ENCODE data around the gene DRD4. TPM values are rescaled to one million over a fixed set of nuclear protein-coding genes. Genes with fewer than 3 reads are reported as not detected.

The DRD4 gene
- total RNA-seq, 2 experiments from 2014 or later: 0.21 to 0.30 TPM

GRCh38 chr11:659532-660085 lies 22.5 kb downstream of the DRD4 start:
- DNase-seq: no peak
- ChIA-PET POLR2A (no interaction called here), CTCF (interaction anchor here (1.4 kb wide), 1 partner anchor 63 kb away, joined by 3 read pairs; no protein-coding TSS in a partner anchor)
- no peak overlapping the region for H3K27ac Mint-ChIP-seq
- no peaks in the 10 kb centered on the region for H3K27me3 Mint-ChIP-seq
- H3K4me1 Mint-ChIP-seq: no peaks in the 10 kb centered on the region
- no peak overlapping the region for H3K4me3 Mint-ChIP-seq
- H3K9me3 Mint-ChIP-seq: no peaks in the 10 kb centered on the region
- H3K36me3 Mint-ChIP-seq (ENCODE audit: low read depth): peaks cover 5% of the 10 kb centered on the region

GRCh38 chr11:660281-660680 lies 23.2 kb downstream of the DRD4 start:
- Mint-ChIP-seq H3K4me1 (no peaks in the 10 kb centered on the region), H3K4me3 (no peak overlapping the region), H3K27me3 (no peaks in the 10 kb centered on the region), H3K36me3 (ENCODE audit: low read depth) (peaks cover 5% of the 10 kb centered on the region), H3K9me3 (no peaks in the 10 kb centered on the region), H3K27ac (no peak overlapping the region)
- ChIA-PET CTCF (interaction anchor here (0.6 to 1.4 kb wide), 3 partner anchors 14 to 66 kb away, joined by 3 read pairs; no protein-coding TSS in a partner anchor), POLR2A (no interaction called here)
- no peak for DNase-seq

DNA sequence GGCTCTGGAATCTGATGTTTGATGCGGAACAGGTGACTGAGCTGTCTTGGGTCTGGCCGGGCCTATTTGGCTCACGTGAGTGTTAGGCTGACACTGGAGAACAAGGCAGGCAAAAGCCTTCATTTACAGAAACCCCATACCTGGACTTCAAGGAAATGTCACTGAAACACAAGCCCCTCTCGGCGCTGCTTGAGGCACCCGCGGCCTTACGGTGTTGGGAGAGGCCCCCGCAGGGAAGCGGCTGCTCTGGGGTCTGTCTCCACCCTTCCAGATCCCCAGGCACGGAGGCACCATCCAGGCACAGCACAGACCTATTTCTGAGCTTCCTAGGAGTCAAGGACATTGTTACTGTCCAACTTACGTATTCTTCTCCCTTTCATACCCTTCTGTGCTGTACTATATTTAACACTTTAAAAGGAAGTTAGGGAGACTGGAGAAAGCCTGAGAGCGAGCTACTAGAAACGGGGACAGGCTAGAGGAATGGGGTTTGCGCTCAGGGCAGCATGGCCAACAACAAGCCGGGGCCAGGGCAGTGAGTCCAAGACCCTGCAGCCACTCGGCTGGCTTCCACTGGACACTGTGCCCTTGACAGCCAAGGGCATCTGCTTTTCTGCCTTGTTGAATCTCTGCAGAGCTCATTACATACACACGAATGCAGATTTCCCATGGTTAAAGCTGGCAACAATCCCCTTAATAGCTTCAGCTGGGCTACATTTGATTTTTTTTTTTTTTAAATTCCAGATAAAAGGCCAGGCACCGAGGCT lies 23.8 kb downstream of the DRD4 start:
- no peak for DNase-seq
- H3K9me3 Mint-ChIP-seq: no peaks in the 10 kb centered on the region
- no peak overlapping the region for H3K27ac Mint-ChIP-seq
- H3K4me1 Mint-ChIP-seq: no peaks in the 10 kb centered on the region
- ChIA-PET POLR2A (interaction anchor here (0.6 kb wide), 1 partner anchor 9 kb away, joined by 4 read pairs; no protein-coding TSS in a partner anchor), CTCF (interaction anchor here (0.6 to 1.4 kb wide), 3 partner anchors 14 to 65 kb away, joined by 3 read pairs; no protein-coding TSS in a partner anchor)
- peaks cover 5% of the 10 kb centered on the region for H3K36me3 Mint-ChIP-seq (ENCODE audit: low read depth)
- H3K27me3 Mint-ChIP-seq: no peaks in the 10 kb centered on the region
- H3K4me3 Mint-ChIP-seq: no peak overlapping the region

- Mint-ChIP-seq H3K4me3 (no peak overlapping the region), H3K36me3 (ENCODE audit: low read depth) (peaks cover 5% of the 10 kb centered on the region), H3K4me1 (no peaks in the 10 kb centered on the region), H3K27me3 (no peaks in the 10 kb centered on the region), H3K9me3 (no peaks in the 10 kb centered on the region), H3K27ac (no peak overlapping the region)
- DNase-seq: peak; percentile 45
- CTCF ChIA-PET: interaction anchor here (0.7 to 0.9 kb wide), 3 partner anchors 54 to 61 kb away, joined by 3 to 5 read pairs (median 3); no protein-coding TSS in a partner anchor
- POLR2A ChIA-PET: no interaction called here
Observed at GRCh38 chr11:662689-663274, 25.7 kb downstream of the DRD4 start.

GRCh38 chr11:665062-665703 lies 28.1 kb downstream of the DRD4 start:
- DNase-seq: no peak
- no peak overlapping the region for H3K4me3 Mint-ChIP-seq
- no peaks in the 10 kb centered on the region for H3K9me3 Mint-ChIP-seq
- peaks cover 6% of the 10 kb centered on the region for H3K36me3 Mint-ChIP-seq (ENCODE audit: low read depth)
- no peak overlapping the region for H3K27ac Mint-ChIP-seq
- ChIA-PET CTCF (interaction anchor here (1.1 kb wide), 1 partner anchor 16 kb away, joined by 3 read pairs; no protein-coding TSS in a partner anchor), POLR2A (no interaction called here)
- no peaks in the 10 kb centered on the region for H3K27me3 Mint-ChIP-seq
- H3K4me1 Mint-ChIP-seq: no peaks in the 10 kb centered on the region

GRCh38 chr11:665704-666281 lies 28.7 kb downstream of the DRD4 start:
- Mint-ChIP-seq H3K9me3 (no peaks in the 10 kb centered on the region), H3K27me3 (no peaks in the 10 kb centered on the region), H3K27ac (no peak overlapping the region), H3K4me1 (no peaks in the 10 kb centered on the region), H3K36me3 (ENCODE audit: low read depth) (peaks cover 6% of the 10 kb centered on the region), H3K4me3 (no peak overlapping the region)
- no peak for DNase-seq
- ChIA-PET POLR2A (no interaction called here), CTCF (interaction anchor here (1.1 kb wide), 1 partner anchor 16 kb away, joined by 3 read pairs; no protein-coding TSS in a partner anchor)

- no peak overlapping the region for H3K27ac Mint-ChIP-seq
- H3K4me3 Mint-ChIP-seq: no peak overlapping the region
- CTCF ChIA-PET: interaction anchor here (0.6 to 2.2 kb wide), 6 partner anchors 9 to 55 kb away, joined by 3 to 7 read pairs (median 4); no protein-coding TSS in a partner anchor
- no peaks in the 10 kb centered on the region for H3K4me1 Mint-ChIP-seq
- H3K9me3 Mint-ChIP-seq: no peaks in the 10 kb centered on the region
- no peak for DNase-seq
- H3K27me3 Mint-ChIP-seq: no peaks in the 10 kb centered on the region
- POLR2A ChIA-PET: interaction anchor here (0.6 kb wide), 1 partner anchor 132 kb away, joined by 3 read pairs; no protein-coding TSS in a partner anchor
- H3K36me3 Mint-ChIP-seq (ENCODE audit: low read depth): peaks cover 22% of the 10 kb centered on the region
Observed at GRCh38 chr11:673866-674265, 36.8 kb downstream of the DRD4 start.

- H3K36me3 Mint-ChIP-seq (ENCODE audit: low read depth): peaks cover 22% of the 10 kb centered on the region
- no peak for DNase-seq
- POLR2A ChIA-PET: interaction anchor here (0.6 kb wide), 1 partner anchor 132 kb away, joined by 3 read pairs; no protein-coding TSS in a partner anchor
- H3K27ac Mint-ChIP-seq: no peak overlapping the region
- H3K9me3 Mint-ChIP-seq: no peaks in the 10 kb centered on the region
- CTCF ChIA-PET: interaction anchor here (0.6 to 2.2 kb wide), 7 partner anchors 9 to 283 kb away, joined by 3 to 7 read pairs (median 3); no protein-coding TSS in a partner anchor
- H3K4me3 Mint-ChIP-seq: no peak overlapping the region
- H3K4me1 Mint-ChIP-seq: no peaks in the 10 kb centered on the region
- no peaks in the 10 kb centered on the region for H3K27me3 Mint-ChIP-seq
Observed at GRCh38 chr11:674406-674805, 37.3 kb downstream of the DRD4 start.

DNA sequence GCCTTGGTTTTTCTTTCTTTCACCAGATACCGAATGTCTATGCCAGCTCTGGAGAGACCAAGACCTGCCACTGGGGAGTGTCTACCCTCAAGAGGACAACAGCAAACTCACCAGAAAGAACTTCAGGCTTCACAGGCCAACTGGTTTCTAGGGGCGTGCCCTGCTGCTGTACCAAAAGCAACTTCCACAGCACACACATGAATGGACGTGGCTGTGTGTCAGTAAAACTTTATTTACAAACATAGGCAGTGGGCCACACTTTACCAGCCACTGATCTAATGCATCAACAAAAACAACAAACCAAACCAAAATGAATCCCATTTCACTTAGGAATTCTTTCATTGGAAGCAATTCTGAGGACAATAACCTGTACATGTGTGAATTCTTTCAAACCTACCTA lies 41.2 kb downstream of the DRD4 start:
- CTCF ChIA-PET: no interaction called here
- no peaks in the 10 kb centered on the region for H3K4me1 Mint-ChIP-seq
- no peak overlapping the region for H3K27ac Mint-ChIP-seq
- no peaks in the 10 kb centered on the region for H3K27me3 Mint-ChIP-seq
- peaks cover 27% of the 10 kb centered on the region for H3K36me3 Mint-ChIP-seq (ENCODE audit: low read depth)
- POLR2A ChIA-PET: no interaction called here
- H3K4me3 Mint-ChIP-seq: no peak overlapping the region
- no peak for DNase-seq
- H3K9me3 Mint-ChIP-seq: no peaks in the 10 kb centered on the region

DNA sequence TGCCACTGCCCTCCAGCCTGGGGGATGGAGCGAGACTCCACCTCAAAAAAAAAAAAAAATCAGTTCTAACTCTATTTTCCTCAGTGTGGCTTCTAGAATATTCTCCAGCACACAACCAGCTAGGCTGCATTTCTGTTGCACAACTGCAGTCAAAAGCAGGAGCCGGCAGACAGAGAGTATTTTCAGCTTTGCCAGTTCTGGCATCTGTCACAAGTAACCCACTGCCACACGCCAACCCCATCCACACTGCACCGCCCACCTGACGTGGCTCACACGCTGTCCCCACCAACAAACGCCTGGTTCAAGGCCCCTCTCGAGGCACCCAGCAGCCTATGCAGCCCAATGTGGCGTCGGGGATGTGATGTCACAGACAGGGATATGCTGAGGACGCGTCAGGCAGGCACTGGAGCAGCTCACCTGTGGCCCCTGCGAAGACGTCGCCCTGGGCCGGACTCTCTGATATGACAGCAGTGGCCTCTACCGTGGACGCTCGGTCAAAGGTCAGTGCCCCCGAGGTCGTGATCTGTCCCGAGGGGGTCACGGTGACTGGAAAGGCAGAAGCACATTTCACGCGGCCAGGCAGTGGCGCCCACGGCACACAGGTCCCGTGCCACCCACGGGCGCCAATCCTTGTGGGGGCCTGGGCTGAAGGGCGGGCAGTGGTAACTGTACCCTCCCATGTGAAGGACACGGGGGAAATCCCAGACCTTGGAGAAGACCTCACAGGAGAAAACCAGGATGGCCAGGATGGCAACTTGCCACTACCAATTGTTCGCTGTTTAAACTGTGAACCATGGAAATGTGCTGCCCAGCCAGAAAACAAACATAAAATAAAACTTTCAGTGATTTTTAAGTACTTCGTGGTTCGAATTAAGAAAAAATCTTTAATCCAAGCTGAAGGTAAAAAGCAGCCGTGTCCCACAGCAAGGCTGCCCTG lies 42.5 kb downstream of the DRD4 start:
- no peaks in the 10 kb centered on the region for H3K27me3 Mint-ChIP-seq
- peaks cover 28% of the 10 kb centered on the region for H3K36me3 Mint-ChIP-seq (ENCODE audit: low read depth)
- ChIA-PET CTCF (interaction anchor here (0.6 to 1.7 kb wide), 6 partner anchors 11 to 339 kb away, joined by 3 to 4 read pairs (median 4); partner anchors contain the start of genes DEAF1 and TMEM80), POLR2A (no interaction called here)
- no peaks in the 10 kb centered on the region for H3K4me1 Mint-ChIP-seq
- H3K4me3 Mint-ChIP-seq: no peak overlapping the region
- no peaks in the 10 kb centered on the region for H3K9me3 Mint-ChIP-seq
- no peak overlapping the region for H3K27ac Mint-ChIP-seq
- DNase-seq: no peak

GRCh38 chr11:680476-680875 lies 43.4 kb downstream of the DRD4 start:
- POLR2A ChIA-PET: interaction anchor here (0.6 kb wide), 1 partner anchor 58 kb away, joined by 3 read pairs; no protein-coding TSS in a partner anchor
- CTCF ChIA-PET: interaction anchor here (0.6 to 1.7 kb wide), 4 partner anchors 15 to 338 kb away, joined by 3 to 4 read pairs (median 4); partner anchors contain the start of genes DEAF1 and TMEM80
- H3K36me3 Mint-ChIP-seq (ENCODE audit: low read depth): peaks cover 31% of the 10 kb centered on the region
- H3K27me3 Mint-ChIP-seq: no peaks in the 10 kb centered on the region
- H3K4me3 Mint-ChIP-seq: no peak overlapping the region
- no peaks in the 10 kb centered on the region for H3K4me1 Mint-ChIP-seq
- no peak for DNase-seq
- H3K27ac Mint-ChIP-seq: no peak overlapping the region
- H3K9me3 Mint-ChIP-seq: no peaks in the 10 kb centered on the region

All from activated CD4-positive, alpha-beta T cell treated with anti-CD3 and anti-CD28 coated beads, Interleukin-2, amount 10 ng/mL, durations not matched to agents 7 days and 5 days (primary cell).